Glutamatergic neuron (in vitro differentiated cells): Measurements from ENCODE around the gene COLEC12. TPM values are rescaled to one million over a fixed set of nuclear protein-coding genes. Genes with fewer than 3 reads are reported as not detected.

Experiments
- total RNA-seq: library from RNA; stranded (reverse); fragmentation: NEBNext Ultra II Directional; extraction: Animal tissue kit (Norgen Biotek cat#: 25700); gene quantifications from one replicate; pipeline ENCODE4 v1.2.1, GENCODE V29; 2021; ENCODE audit not compliant: unreplicated experiment

The COLEC12 gene
- total RNA-seq, 1 donor from 2014 or later = 0.20 TPM

Other genes starting within 250 kb of the COLEC12 start
- gene THOC1, start 232.7 kb downstream of the COLEC12 start, total RNA-seq = 62.3 TPM
- not detected for gene CETN1, start 79.7 kb upstream of the COLEC12 start, total RNA-seq
- gene CLUL1, start 96.3 kb upstream of the COLEC12 start, total RNA-seq = 3.8 TPM
- 15.5 TPM for gene TYMS, start 157.0 kb upstream of the COLEC12 start, total RNA-seq
- gene ENOSF1, start 211.9 kb upstream of the COLEC12 start, total RNA-seq = 9.7 TPM